Smooth muscle cell (in vitro differentiated cells): ENCODE data around the gene LITAFD. TPM values are rescaled to one million over a fixed set of nuclear protein-coding genes. Genes with fewer than 3 reads are reported as not detected.

Experiments used
- DNase-seq: peaks from one replicate; lab custom pipeline; 2025; ENCODE audit not compliant: unreplicated experiment; lab: John Stamatoyannopoulos, UW
- H2AFZ ChIP-seq: fragments of 200-600 bp; sonication (generic); 2 replicates; pipeline ENCODE4 v1.6.0; 2016; ENCODE audit warnings: antibody characterized with exemption, low read depth, mild to moderate bottlenecking
- H3F3A ChIP-seq: fragments of 200-600 bp; sonication (generic); 2 replicates; pipeline ENCODE4 v1.6.0; 2017; ENCODE audit warnings: antibody characterized with exemption, low read depth
- H3K27ac ChIP-seq: fragments of 200-600 bp; sonication (generic); 2 replicates; pipeline ENCODE4 v1.5.1; 2016; ENCODE audit warnings: low read depth, mild to moderate bottlenecking
- H3K27me3 ChIP-seq: fragments of 200-600 bp; sonication (generic); 2 replicates; pipeline ENCODE4 v1.6.1; 2016; ENCODE audit warnings: low read depth, mild to moderate bottlenecking
- H3K36me3 ChIP-seq: fragments of 200-600 bp; sonication (generic); 2 replicates; pipeline ENCODE4 v1.5.1; 2016; ENCODE audit warnings: low read depth
- H3K4me1 ChIP-seq: fragments of 200-600 bp; sonication (generic); 2 replicates; pipeline ENCODE4 v1.5.1; 2016; ENCODE audit warnings: low read depth
- H3K4me2 ChIP-seq: fragments of 200-600 bp; sonication (generic); 2 replicates; pipeline ENCODE4 v1.6.0; 2016; ENCODE audit warnings: mild to moderate bottlenecking
- H3K4me3 ChIP-seq: fragments of 200-600 bp; sonication (generic); 2 replicates; pipeline ENCODE4 v1.5.1; 2016; ENCODE audit warnings: mild to moderate bottlenecking
- H3K79me2 ChIP-seq: fragments of 200-600 bp; sonication (generic); 2 replicates; pipeline ENCODE4 v1.6.0; 2016; ENCODE audit warnings: low read depth, mild to moderate bottlenecking
- H3K9ac ChIP-seq: fragments of 200-600 bp; sonication (generic); 2 replicates; pipeline ENCODE4 v1.6.0; 2016; ENCODE audit warnings: low read depth
- H3K9me3 ChIP-seq: fragments of 200-600 bp; sonication (generic); replicated peaks from 2 replicates; pipeline ENCODE4 v1.5.1; 2016; ENCODE audit warnings: low read depth
- H4K20me1 ChIP-seq: fragments of 200-600 bp; sonication (generic); 2 replicates; pipeline ENCODE4 v1.6.0; 2016; ENCODE audit warnings: low read depth
- CTCF ChIP-seq: fragments of 200-600 bp; sonication (generic); IDR thresholded peaks from 2 replicates; pipeline ENCODE4 v1.5.1; 2017; ENCODE audit warnings: borderline replicate concordance, mild to moderate bottlenecking, antibody characterized with exemption; ENCODE audit not compliant: insufficient read depth, poor library complexity, severe bottlenecking
- WGBS: methylation state at CpG from one replicate; pipeline ENCODE4 v1.1.7; 2016; ENCODE audit warnings: low lambda C conversion rate; 5-methylcytosine and 5-hydroxymethylcytosine counted together
- polyA plus RNA-seq: library from polyadenylated mRNA; unstranded; fragments of >200 nt; fragmentation: Nextera tagmentation; extraction: Ambion mirVana; gene quantifications from 2 replicates; pipeline ENCODE4 v1.2.1, GENCODE V29; 2016
- total RNA-seq: library from RNA; depleted of rRNA; stranded (reverse); fragments of >200 nt; gene quantifications from 2 replicates; pipeline ENCODE4 v1.2.3, GENCODE V29; 2014

The LITAFD gene
- total and polyA plus RNA-seq, 2 experiments from 2014 or later, result not detected

GRCh38 chr16:8853150-8853549 lies 29.0 kb upstream of the LITAFD start:
- Histone ChIP-seq H3K27me3 (no peaks in the 10 kb centered on the region), H3K4me1 (no peaks in the 10 kb centered on the region), H3F3A (peaks cover 35% of the 10 kb centered on the region), H3K9ac (no peak overlapping the region), H3K79me2 (no peaks in the 10 kb centered on the region), H2AFZ (no peak overlapping the region), H3K4me3 (no peak overlapping the region), H3K9me3 (no peaks in the 10 kb centered on the region), H3K27ac (peak overlapping the region; percentile 47), H4K20me1 (peaks cover 91% of the 10 kb centered on the region), H3K36me3 (peaks cover 4% of the 10 kb centered on the region), H3K4me2 (no peak overlapping the region)
- no peak for DNase-seq
- no peak for TF ChIP-seq CTCF
- WGBS, result 96% methylated on average over 7 of the region's 7 CpGs

- 58% methylated on average over 7 of the region's 7 CpGs for WGBS
- peaks cover 93% of the 10 kb centered on the region for H4K20me1 ChIP-seq
- H3F3A ChIP-seq, result peaks cover 31% of the 10 kb centered on the region
- H3K36me3 ChIP-seq, result peaks cover 4% of the 10 kb centered on the region
- no peaks in the 10 kb centered on the region for H3K9me3 ChIP-seq
- H3K27ac ChIP-seq, result peak overlapping the region; percentile 47
- no peak overlapping the region for H3K4me3 ChIP-seq
- no peak overlapping the region for H3K4me2 ChIP-seq
- DNase-seq, result no peak
- no peaks in the 10 kb centered on the region for H3K27me3 ChIP-seq
- no peaks in the 10 kb centered on the region for H3K79me2 ChIP-seq
- no peak overlapping the region for H3K9ac ChIP-seq
- H3K4me1 ChIP-seq, result no peaks in the 10 kb centered on the region
- H2AFZ ChIP-seq, result no peak overlapping the region
- TF ChIP-seq CTCF, result no peak
Measured at GRCh38 chr16:8853611-8854010, 28.5 kb upstream of the LITAFD start.

GRCh38 chr16:8854298-8854948 lies 27.7 kb upstream of the LITAFD start:
- no peak for DNase-seq
- no peak for TF ChIP-seq CTCF
- Histone ChIP-seq H3K4me2 (no peak overlapping the region), H3K9ac (no peak overlapping the region), H3K9me3 (no peaks in the 10 kb centered on the region), H4K20me1 (peaks cover 93% of the 10 kb centered on the region), H3K27ac (no peak overlapping the region), H3K79me2 (no peaks in the 10 kb centered on the region), H3F3A (peaks cover 27% of the 10 kb centered on the region), H3K4me1 (no peaks in the 10 kb centered on the region), H3K27me3 (no peaks in the 10 kb centered on the region), H3K36me3 (peaks cover 4% of the 10 kb centered on the region), H3K4me3 (no peak overlapping the region), H2AFZ (no peak overlapping the region)
- WGBS, result 94% methylated on average over 9 of the region's 9 CpGs
